Neural crest cell (in vitro differentiated cells): ENCODE measurements around the gene NLN. TPM values are rescaled to one million over a fixed set of nuclear protein-coding genes. Genes with fewer than 3 reads are reported as not detected.

Source experiments
- DNase-seq: peaks from one replicate; pipeline ENCODE4 v3.0.0; 2021; ENCODE audit warnings: low read depth, mixed read lengths, low spot score
- H3K27ac Mint-ChIP-seq: one replicate; pipeline ENCODE4 v1.8.0; 2021; ENCODE audit warnings: mild to moderate bottlenecking, mixed read lengths; ENCODE audit not compliant: unreplicated experiment
- H3K27me3 Mint-ChIP-seq: 2 replicates; pipeline ENCODE4 v1.8.0; 2021; ENCODE audit warnings: low read depth, mild to moderate bottlenecking, mixed read lengths
- H3K36me3 Mint-ChIP-seq: 2 replicates; pipeline ENCODE4 v1.8.0; 2021; ENCODE audit warnings: low read depth, mild to moderate bottlenecking, mixed read lengths
- H3K4me1 Mint-ChIP-seq: 2 replicates; pipeline ENCODE4 v1.8.0; 2021; ENCODE audit warnings: mixed read lengths
- H3K4me3 Mint-ChIP-seq: one replicate; pipeline ENCODE4 v1.8.0; 2021; ENCODE audit warnings: mild to moderate bottlenecking, mixed read lengths
- H3K9me3 Mint-ChIP-seq: 2 replicates; pipeline ENCODE4 v1.8.0; 2021; ENCODE audit warnings: mixed read lengths
- total RNA-seq: library from RNA; stranded (reverse); gene quantifications from 2 replicates; pipeline ENCODE4 v1.2.1, GENCODE V29; 2021
- TF ChIP-seq, protein P1 (sequence below): fragments of 200-600 bp; sonication (generic); conservative IDR thresholded peaks from 2 replicates; pipeline ENCODE4 v1.5.0; 2021; ENCODE audit warnings: antibody characterized with exemption, mild to moderate bottlenecking

NLN gene
- total RNA-seq, 1 donor from 2014 or later: 51.7 TPM

GRCh38 chr5:65817931-65818330 is 95.9 kb downstream of the NLN start:
- H3K4me1 Mint-ChIP-seq: peaks cover 18% of the 10 kb centered on the region
- peaks cover 27% of the 10 kb centered on the region for H3K36me3 Mint-ChIP-seq
- no peak overlapping the region for H3K4me3 Mint-ChIP-seq
- no peak overlapping the region for H3K27ac Mint-ChIP-seq
- no peaks in the 10 kb centered on the region for H3K27me3 Mint-ChIP-seq
- TF ChIP-seq, protein P1, sequence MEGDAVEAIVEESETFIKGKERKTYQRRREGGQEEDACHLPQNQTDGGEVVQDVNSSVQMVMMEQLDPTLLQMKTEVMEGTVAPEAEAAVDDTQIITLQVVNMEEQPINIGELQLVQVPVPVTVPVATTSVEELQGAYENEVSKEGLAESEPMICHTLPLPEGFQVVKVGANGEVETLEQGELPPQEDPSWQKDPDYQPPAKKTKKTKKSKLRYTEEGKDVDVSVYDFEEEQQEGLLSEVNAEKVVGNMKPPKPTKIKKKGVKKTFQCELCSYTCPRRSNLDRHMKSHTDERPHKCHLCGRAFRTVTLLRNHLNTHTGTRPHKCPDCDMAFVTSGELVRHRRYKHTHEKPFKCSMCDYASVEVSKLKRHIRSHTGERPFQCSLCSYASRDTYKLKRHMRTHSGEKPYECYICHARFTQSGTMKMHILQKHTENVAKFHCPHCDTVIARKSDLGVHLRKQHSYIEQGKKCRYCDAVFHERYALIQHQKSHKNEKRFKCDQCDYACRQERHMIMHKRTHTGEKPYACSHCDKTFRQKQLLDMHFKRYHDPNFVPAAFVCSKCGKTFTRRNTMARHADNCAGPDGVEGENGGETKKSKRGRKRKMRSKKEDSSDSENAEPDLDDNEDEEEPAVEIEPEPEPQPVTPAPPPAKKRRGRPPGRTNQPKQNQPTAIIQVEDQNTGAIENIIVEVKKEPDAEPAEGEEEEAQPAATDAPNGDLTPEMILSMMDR: no peak
- no peak for DNase-seq
- no peaks in the 10 kb centered on the region for H3K9me3 Mint-ChIP-seq

- Mint-ChIP-seq H3K36me3 (peaks cover 22% of the 10 kb centered on the region), H3K4me1 (peaks cover 18% of the 10 kb centered on the region), H3K27me3 (no peaks in the 10 kb centered on the region), H3K27ac (no peak overlapping the region), H3K4me3 (no peak overlapping the region), H3K9me3 (no peaks in the 10 kb centered on the region)
- TF ChIP-seq, protein P1: no peak
- no peak for DNase-seq
These were observed 96.6 kb downstream of the NLN start for GRCh38 chr5:65818592-65818991.

DNA sequence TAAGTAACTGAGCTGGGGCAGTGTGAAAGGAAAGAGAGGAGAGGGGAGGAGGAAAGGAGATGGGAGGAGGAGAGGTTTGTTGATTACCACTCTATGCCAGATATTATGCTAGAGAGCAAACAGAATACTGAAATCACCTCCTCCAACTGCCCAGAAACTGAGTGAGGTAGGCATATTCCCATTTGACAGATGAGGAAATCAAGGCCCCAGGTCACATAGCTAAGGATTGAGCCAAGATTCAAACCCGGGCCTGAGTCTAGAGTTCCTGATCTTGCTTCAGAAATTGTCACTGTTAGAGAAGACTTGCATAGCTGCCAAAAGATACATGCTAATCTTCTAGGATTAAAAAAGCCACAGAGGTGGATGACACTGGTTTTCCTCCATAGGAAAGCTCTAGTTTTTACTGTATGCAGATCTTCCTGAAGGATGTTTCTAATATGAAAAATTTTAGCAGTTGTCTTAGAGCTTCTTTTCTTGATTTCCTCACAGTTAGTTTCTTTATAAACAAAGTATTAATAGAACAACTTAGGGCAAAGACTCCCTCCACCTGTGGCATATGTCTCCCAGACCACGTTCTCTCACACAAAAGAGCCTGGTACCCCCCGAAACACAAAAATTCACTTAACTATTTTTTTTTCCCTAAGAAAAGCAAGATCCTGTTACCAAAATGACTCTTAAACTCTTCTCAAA is 97.4 kb downstream of the NLN start:
- Mint-ChIP-seq H3K4me1 (peaks cover 18% of the 10 kb centered on the region), H3K4me3 (no peak overlapping the region), H3K36me3 (peaks cover 20% of the 10 kb centered on the region), H3K27me3 (no peaks in the 10 kb centered on the region), H3K27ac (no peak overlapping the region), H3K9me3 (no peaks in the 10 kb centered on the region)
- DNase-seq: no peak
- TF ChIP-seq, protein P1: no peak

DNA sequence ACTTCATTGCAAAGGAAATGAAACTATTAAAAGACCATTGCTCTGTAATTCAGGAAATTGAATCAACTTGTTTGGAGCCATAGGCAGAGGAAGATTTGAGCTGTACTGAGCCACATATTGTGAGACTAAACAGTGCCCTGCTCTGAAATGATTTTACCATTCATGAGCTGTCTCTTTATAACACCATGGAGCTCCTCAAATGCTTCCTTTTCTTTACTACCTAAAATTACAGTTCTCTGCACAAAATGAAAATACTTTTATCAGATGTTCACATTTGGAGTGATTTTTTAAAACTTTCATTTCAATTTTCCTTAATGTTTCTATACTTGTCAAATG is 97.9 kb downstream of the NLN start:
- Mint-ChIP-seq H3K36me3 (peaks cover 20% of the 10 kb centered on the region), H3K27me3 (no peaks in the 10 kb centered on the region), H3K9me3 (no peaks in the 10 kb centered on the region), H3K4me3 (no peak overlapping the region), H3K27ac (no peak overlapping the region), H3K4me1 (peaks cover 18% of the 10 kb centered on the region)
- TF ChIP-seq, protein P1: no peak
- no peak for DNase-seq

DNA sequence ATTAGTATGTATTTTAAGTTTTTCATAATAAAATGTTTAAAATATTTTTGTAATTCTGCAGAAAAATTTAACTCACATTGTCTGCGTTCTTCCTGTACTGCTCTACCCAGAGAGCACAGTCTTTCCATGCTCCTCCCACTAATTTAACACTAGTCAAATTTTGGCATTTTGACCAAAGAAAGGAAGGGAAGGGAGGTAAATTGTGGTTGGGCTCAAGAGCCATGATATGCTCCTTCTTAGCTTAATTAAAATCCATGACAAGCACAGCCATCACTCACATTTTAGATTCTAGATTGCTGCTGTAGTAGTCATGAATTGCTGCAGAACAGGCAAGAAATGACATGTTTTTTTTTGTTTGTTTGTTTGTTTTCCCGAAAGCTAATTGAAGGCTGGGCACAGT is 98.4 kb downstream of the NLN start:
- no peaks in the 10 kb centered on the region for H3K27me3 Mint-ChIP-seq
- no peak for DNase-seq
- H3K36me3 Mint-ChIP-seq: peaks cover 19% of the 10 kb centered on the region
- H3K4me1 Mint-ChIP-seq: peaks cover 18% of the 10 kb centered on the region
- TF ChIP-seq, protein P1: no peak
- no peak overlapping the region for H3K27ac Mint-ChIP-seq
- H3K9me3 Mint-ChIP-seq: no peaks in the 10 kb centered on the region
- no peak overlapping the region for H3K4me3 Mint-ChIP-seq
